ENCODE measurements around the gene SMAD7.

Gene SMAD7

DNA sequence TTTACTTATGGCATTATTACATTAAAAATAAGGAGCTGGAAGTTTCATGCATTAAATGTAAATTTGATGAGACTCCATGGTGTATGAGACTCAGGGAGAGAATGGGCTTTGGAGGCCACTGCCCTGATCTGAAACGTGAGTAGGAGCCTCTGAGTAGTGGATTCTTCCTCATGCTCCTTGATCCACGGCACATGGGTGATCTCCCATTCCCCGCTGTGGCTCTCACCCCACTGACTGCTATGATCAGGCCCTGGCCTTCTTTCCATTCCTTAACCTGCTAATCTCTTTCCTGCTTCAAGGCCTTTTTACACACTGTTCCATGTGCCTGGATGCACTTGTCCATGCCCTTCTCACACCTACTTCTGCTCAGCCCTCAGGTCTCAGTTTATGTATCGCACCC is 68.4 kb downstream of the SMAD7 start:
- H3K4me3 ChIP-seq (ENCODE audit: low read depth in 1 of 2, low read length in 1 of 2): no peak overlapping the region
- no peaks in the 10 kb centered on the region for H3K36me3 ChIP-seq
- H3K9me3 ChIP-seq: no peaks in the 10 kb centered on the region
- no peak overlapping the region for H3K27ac ChIP-seq
- TF ChIP-seq, protein P1, sequence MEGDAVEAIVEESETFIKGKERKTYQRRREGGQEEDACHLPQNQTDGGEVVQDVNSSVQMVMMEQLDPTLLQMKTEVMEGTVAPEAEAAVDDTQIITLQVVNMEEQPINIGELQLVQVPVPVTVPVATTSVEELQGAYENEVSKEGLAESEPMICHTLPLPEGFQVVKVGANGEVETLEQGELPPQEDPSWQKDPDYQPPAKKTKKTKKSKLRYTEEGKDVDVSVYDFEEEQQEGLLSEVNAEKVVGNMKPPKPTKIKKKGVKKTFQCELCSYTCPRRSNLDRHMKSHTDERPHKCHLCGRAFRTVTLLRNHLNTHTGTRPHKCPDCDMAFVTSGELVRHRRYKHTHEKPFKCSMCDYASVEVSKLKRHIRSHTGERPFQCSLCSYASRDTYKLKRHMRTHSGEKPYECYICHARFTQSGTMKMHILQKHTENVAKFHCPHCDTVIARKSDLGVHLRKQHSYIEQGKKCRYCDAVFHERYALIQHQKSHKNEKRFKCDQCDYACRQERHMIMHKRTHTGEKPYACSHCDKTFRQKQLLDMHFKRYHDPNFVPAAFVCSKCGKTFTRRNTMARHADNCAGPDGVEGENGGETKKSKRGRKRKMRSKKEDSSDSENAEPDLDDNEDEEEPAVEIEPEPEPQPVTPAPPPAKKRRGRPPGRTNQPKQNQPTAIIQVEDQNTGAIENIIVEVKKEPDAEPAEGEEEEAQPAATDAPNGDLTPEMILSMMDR (IDR thresholded peaks at IDR 0.05): no peak
- no peaks in the 10 kb centered on the region for H3K4me1 ChIP-seq (ENCODE audit: control insufficient read depth in 1 of 2, insufficient read depth in 1 of 2, low read depth in 1 of 2, low read length in 1 of 2)
- H3K27me3 ChIP-seq: no peaks in the 10 kb centered on the region

DNA sequence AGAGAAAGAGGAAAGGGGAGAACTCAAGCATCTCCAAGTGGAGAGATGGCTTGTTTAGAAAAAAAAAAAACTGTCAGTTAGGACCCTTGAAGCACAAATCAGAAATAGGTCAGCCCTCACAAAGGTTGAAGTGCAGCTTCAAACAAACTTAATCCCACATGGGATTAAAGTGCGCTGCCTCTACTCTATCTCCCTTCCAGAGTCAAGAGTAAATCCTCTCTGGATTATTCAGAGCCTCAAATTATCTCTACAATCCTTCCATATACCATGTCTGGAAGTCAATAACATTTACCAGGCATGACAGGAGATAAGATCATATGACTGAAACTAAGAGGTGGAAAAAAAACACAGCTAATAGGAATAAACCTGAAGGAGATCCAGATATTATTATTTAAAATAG is 69.8 kb downstream of the SMAD7 start:
- H3K36me3 ChIP-seq: no peaks in the 10 kb centered on the region
- H3K9me3 ChIP-seq: no peaks in the 10 kb centered on the region
- no peak overlapping the region for H3K4me3 ChIP-seq (ENCODE audit: low read depth in 1 of 2, low read length in 1 of 2)
- H3K4me1 ChIP-seq (ENCODE audit: control insufficient read depth in 1 of 2, insufficient read depth in 1 of 2, low read depth in 1 of 2, low read length in 1 of 2): no peaks in the 10 kb centered on the region
- no peak overlapping the region for H3K27ac ChIP-seq
- TF ChIP-seq, protein P1 (IDR thresholded peaks at IDR 0.05): no peak
- H3K27me3 ChIP-seq: no peaks in the 10 kb centered on the region

DNA sequence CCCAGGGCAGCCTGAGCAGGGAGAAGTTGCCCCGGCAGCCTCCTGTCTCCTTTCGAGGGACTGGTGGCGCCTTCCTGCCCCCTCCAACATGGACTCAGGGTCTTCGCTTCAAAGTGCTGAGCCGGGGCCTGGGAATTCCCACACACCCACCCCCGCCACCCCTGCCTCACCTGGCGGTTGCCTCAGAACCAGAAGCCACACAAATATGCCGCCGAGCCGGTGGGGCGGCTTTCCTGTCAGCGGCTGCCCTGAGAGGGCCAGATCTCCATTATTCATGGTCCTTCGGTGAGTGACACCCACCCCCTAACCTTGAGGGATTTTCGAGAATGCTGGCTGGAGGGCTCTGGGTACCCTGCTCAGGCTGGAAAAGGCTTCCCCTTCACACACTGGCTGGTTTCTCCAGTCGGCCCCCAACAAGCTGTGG is 71.7 kb downstream of the SMAD7 start:
- Histone ChIP-seq H3K27ac (no peak overlapping the region), H3K9me3 (no peaks in the 10 kb centered on the region), H3K27me3 (no peaks in the 10 kb centered on the region), H3K4me1 (ENCODE audit: control insufficient read depth in 1 of 2, insufficient read depth in 1 of 2, low read depth in 1 of 2, low read length in 1 of 2) (no peaks in the 10 kb centered on the region), H3K36me3 (no peaks in the 10 kb centered on the region), H3K4me3 (ENCODE audit: low read depth in 1 of 2, low read length in 1 of 2) (no peak overlapping the region)
- TF ChIP-seq, protein P1 (IDR thresholded peaks at IDR 0.05): no peak

DNA sequence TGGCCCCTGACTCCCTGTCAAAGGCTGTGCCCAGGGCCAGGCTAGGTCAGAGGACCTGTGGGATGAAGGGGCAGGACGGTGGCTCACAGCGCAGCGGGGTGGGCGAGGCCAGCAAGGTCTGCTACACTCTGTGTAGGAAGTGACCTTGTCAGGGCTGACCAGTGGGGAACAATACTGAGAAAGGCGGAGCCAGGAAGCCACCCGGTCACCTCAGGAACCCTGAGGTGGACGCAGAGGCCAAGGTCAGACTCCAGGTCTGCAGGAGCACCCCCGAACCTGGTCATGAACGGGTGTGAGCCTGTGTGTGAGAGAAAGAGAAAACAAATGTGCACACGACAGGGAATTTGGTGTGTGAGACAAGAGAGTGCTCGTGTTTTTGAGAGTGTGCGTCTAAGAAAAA is 72.3 kb downstream of the SMAD7 start:
- H3K36me3 ChIP-seq: no peaks in the 10 kb centered on the region
- no peak overlapping the region for H3K4me3 ChIP-seq (ENCODE audit: low read depth in 1 of 2, low read length in 1 of 2)
- H3K4me1 ChIP-seq (ENCODE audit: control insufficient read depth in 1 of 2, insufficient read depth in 1 of 2, low read depth in 1 of 2, low read length in 1 of 2): no peaks in the 10 kb centered on the region
- TF ChIP-seq, protein P1 (IDR thresholded peaks at IDR 0.05): no peak
- H3K27me3 ChIP-seq: no peaks in the 10 kb centered on the region
- no peak overlapping the region for H3K27ac ChIP-seq
- H3K9me3 ChIP-seq: no peaks in the 10 kb centered on the region

DNA sequence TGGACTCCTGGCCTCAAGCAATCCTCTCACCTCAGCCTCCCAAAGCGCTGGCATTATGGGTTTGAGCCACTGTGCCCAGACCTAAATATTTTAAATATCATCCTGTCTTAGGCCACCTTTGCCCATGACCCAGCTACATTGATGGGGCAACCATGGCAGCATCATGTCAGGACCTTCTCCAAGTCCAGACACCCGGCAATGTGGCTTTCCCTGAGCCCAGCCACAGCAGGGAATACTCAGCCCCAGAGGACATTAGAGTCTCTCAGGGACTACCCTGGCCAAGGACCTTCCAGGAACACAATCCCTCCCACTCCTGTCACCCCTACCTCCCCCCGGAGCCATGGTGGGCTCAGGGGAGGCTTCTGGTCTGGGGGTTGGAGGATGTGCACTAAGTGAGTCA is 72.8 kb downstream of the SMAD7 start:
- no peaks in the 10 kb centered on the region for H3K36me3 ChIP-seq
- TF ChIP-seq, protein P1 (IDR thresholded peaks at IDR 0.05): no peak
- H3K27me3 ChIP-seq: no peaks in the 10 kb centered on the region
- no peaks in the 10 kb centered on the region for H3K9me3 ChIP-seq
- no peak overlapping the region for H3K27ac ChIP-seq
- no peaks in the 10 kb centered on the region for H3K4me1 ChIP-seq (ENCODE audit: control insufficient read depth in 1 of 2, insufficient read depth in 1 of 2, low read depth in 1 of 2, low read length in 1 of 2)
- H3K4me3 ChIP-seq (ENCODE audit: low read depth in 1 of 2, low read length in 1 of 2): no peak overlapping the region

DNA sequence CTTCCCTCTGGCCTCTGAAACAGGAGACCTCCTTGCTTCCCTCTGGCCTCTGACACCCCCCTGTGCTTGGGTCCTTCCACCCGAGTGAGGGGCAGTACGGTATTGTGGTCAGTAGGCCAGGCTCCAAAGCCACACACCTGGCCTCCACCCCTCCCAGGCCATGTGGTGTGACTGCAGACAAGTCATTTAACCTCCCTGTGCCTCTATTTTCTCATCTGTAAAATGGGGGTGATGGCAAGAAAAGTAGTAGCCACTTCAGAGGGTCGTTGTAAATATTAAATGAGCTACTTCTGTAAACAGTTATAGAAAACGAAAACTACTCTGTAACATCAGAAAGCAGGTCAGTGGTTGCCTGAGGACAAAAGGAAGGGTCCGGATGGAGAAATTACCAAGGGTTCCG is 74.2 kb downstream of the SMAD7 start:
- H3K9me3 ChIP-seq: no peaks in the 10 kb centered on the region
- H3K27me3 ChIP-seq: no peaks in the 10 kb centered on the region
- H3K27ac ChIP-seq: no peak overlapping the region
- TF ChIP-seq, protein P1 (IDR thresholded peaks at IDR 0.05): no peak
- no peak overlapping the region for H3K4me3 ChIP-seq (ENCODE audit: low read depth in 1 of 2, low read length in 1 of 2)
- no peaks in the 10 kb centered on the region for H3K36me3 ChIP-seq
- no peaks in the 10 kb centered on the region for H3K4me1 ChIP-seq (ENCODE audit: control insufficient read depth in 1 of 2, insufficient read depth in 1 of 2, low read depth in 1 of 2, low read length in 1 of 2)

Measured in neutrophil (primary cell).